ENCODE measurements around the gene PRTG.

GRCh38 chr15:55703873-55704301 lies 39.1 kb downstream of the PRTG start:
- TF ChIP-seq CTCF (IDR thresholded peaks at IDR 0.05 in 2 of 3, conservative IDR thresholded peaks at IDR 0.05 in 1 of 3; ENCODE audit: control insufficient read depth in 2 of 3, extremely low read depth in 1 of 3, insufficient read depth in 1 of 3, low read depth in 3 of 3, low read length in 3 of 3) (no peak), ESRRA (IDR thresholded peaks at IDR 0.05; ENCODE audit: low read length) (no peak), CEBPB (IDR thresholded peaks at IDR 0.05; ENCODE audit: borderline replicate concordance in 1 of 2, low read depth in 2 of 2, low read length in 2 of 2) (no peak), PBX3 (IDR thresholded peaks at IDR 0.05; ENCODE audit: insufficient replicate concordance, low read depth, low read length) (no peak), REST (IDR thresholded peaks at IDR 0.05; ENCODE audit: low read depth, low read length) (no peak), EZH2 (IDR thresholded peaks at IDR 0.05; ENCODE audit: borderline replicate concordance, control insufficient read depth, low read depth, low read length) (no peak)
